Measurements from ENCODE around the gene SYT14.
"Not testable (repeated sequence)": the region's sequence is repeated elsewhere in the genome, so short reads cannot be mapped to it uniquely, and the experiment has no call there.

The SYT14 gene

GRCh38 chr1:209937996-209938959 lies at the start of gene SYT14:
TSS of gene SYT14 (plus strand) at chr1:209938217. CDS start at chr1:209938265, 48 bp downstream.
- DNase-seq: no peak

GRCh38 chr1:209888291-209889076 lies 49.5 kb upstream of the SYT14 start:
- not testable (repeated sequence) for DNase-seq

DNA sequence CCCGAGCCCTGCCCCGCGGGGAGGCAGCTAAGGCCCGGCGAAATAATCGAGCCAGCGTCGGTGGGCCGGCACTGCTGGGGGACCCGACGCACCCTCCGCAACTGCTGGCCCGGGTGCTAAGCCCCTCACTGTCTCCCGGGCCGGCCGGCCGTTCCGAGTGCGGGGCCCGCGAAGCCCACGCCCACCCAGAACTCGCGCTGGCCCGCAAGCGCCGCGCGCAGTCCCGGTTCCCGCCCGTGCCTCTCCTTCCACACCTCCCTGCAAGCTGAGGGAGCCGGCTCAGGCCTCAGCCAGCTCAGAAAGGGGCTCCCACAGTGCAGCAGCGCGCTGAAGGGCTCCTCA lies 49.0 kb upstream of the SYT14 start:
- DNase-seq: no peak

DNA sequence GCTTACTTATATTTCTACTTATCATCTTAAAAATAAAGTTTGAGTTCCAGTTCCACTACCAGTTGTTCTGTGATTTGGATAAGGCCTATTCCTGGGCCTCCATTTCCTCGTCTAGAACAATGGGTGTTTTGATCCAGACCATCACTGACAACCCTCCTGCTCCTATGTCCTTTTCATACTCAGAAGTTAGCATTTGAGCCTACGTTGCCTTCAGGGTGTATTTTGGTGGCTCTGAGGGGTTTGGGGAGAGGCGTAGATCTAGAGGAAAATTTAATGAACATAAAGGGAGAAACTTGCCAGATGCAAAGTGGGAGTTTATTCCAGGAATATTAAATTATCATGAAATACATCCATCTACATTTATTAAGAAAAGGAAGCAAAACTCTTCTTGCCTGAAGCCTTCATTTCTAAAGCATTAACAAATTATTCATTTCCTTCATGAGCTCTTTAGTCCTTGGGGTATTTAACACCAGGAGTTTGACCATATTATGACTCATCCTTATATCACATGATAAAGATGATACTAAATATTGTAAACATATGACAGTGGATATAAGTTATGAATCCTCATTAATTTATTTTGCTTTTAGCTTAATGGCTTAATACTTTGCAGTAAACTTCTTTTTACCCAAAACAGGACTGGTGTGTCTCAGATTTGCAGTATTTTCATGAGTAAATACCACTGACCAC lies 47.2 kb upstream of the SYT14 start:
- DNase-seq: no peak

GRCh38 chr1:209893751-209894150 lies 44.3 kb upstream of the SYT14 start:
- no peak for DNase-seq

- no peak for DNase-seq
Observed at GRCh38 chr1:209895709-209896108, 42.3 kb upstream of the SYT14 start.

DNA sequence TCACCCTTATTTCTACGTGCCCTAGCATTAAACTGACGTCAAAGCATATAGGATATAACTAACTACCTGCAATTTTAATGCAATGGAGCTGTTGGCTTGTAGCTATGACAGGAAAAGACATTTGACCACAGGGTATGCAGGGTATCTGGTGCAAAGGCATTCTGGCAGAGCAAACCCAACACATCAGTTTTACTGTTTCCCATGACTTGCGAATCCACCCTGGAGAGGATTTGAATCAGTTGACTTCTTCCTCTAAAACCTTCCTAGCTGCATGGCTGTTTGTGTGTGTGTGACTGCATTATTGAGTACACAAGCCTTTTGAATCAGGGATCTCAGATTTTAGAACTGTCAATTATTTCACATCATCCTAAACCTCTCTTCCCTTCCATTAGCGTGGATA lies 41.7 kb upstream of the SYT14 start:
- no peak for DNase-seq

DNA sequence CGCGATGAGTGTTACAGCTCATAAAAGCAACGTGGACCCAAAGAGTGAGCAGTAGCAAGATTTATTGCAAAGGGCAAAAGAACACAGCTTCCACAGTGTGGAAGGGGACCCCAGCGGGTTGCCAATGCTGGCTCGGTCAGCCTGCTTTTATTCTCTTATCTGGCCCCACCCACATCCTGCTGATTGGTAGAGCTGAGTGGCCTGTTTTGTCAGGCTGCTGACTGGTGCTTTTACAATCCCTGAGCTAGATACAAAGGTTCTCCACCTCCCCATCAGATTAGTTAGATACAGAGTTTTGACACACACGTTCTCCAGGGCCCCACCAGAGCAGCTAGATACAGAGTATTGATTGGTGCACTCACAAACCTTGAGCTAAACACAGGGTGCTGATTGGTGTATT lies 39.7 kb upstream of the SYT14 start:
- DNase-seq: not testable (repeated sequence)

DNA sequence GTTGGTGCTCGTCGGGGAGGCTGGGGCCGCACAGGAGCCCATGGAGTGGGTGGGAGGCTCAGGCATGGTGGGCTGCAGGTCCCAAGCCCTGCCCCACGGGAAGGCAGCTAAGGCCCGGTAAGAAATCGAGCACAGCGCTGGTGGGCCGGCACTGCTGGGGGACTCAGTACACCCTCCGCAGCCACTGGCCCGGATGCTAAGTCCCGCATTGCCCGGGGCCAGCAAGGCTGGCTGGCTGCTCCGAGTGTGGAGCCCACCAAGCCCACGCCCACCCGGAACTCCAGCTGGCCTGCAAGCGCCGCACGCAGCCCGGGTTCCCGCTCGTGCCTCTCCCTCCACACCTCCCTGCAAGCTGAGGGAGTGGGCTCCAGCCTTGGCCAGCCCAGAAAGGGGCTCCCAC lies 39.2 kb upstream of the SYT14 start:
- DNase-seq: not testable (repeated sequence)

GRCh38 chr1:209899948-209900347 lies 38.1 kb upstream of the SYT14 start:
- no peak for DNase-seq

GRCh38 chr1:209900734-209901133 lies 37.3 kb upstream of the SYT14 start:
- DNase-seq: no peak

- no peak for DNase-seq
Observed at GRCh38 chr1:209901211-209901610, 36.8 kb upstream of the SYT14 start.

GRCh38 chr1:209904774-209905173 lies 33.2 kb upstream of the SYT14 start:
- not testable (repeated sequence) for DNase-seq

DNA sequence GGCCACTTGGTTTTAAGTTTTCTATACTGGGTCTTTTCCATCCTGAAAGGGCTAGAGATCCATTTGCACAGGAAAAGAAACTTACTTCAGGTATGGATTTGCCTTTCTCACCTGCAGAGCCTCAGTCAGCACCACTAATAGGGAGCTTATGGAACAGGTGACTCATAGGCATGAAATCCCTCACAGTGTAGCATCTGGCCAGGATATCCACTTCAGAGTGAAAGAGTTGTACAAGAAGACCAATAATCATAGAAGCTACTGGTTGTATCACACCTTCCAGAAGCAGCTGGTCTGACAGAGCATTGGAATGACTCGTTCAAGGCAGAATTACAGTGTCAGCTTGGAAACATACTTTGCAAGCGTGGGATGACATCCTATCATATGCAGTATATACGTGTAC lies 26.3 kb upstream of the SYT14 start:
- DNase-seq: no peak

- no peak for DNase-seq
Observed at GRCh38 chr1:209912306-209912705, 25.7 kb upstream of the SYT14 start.

GRCh38 chr1:209919637-209920036 lies 18.4 kb upstream of the SYT14 start:
- DNase-seq: not testable (repeated sequence)

DNA sequence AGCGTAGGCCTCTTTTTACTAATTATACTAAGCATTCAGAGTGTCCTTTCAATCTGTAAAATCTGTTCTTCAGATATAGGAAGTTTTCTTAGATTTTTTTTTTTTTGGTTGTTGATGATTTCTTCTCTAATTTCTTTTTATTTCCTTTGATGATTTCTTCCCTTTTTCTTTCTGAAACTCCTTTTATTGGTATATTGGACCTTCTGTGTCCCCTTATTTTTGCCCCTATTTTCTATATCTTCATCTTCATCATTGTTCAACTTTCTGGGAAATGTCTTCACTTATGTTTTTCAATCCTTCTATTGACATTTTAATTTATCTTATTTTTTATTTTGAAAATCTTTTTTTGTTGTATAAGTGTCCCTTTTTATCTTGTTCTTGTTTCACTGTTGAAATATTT lies 17.2 kb upstream of the SYT14 start:
- no peak for DNase-seq

GRCh38 chr1:209924390-209924789 lies 13.6 kb upstream of the SYT14 start:
- DNase-seq: no peak

GRCh38 chr1:209926045-209926444 lies 12.0 kb upstream of the SYT14 start:
- DNase-seq: no peak

- no peak for DNase-seq
Observed at GRCh38 chr1:209927466-209927865, 10.6 kb upstream of the SYT14 start.

- no peak for DNase-seq
Observed at GRCh38 chr1:209929751-209930150, 8.3 kb upstream of the SYT14 start.

GRCh38 chr1:209931141-209931540 lies 6.9 kb upstream of the SYT14 start:
- no peak for DNase-seq

DNA sequence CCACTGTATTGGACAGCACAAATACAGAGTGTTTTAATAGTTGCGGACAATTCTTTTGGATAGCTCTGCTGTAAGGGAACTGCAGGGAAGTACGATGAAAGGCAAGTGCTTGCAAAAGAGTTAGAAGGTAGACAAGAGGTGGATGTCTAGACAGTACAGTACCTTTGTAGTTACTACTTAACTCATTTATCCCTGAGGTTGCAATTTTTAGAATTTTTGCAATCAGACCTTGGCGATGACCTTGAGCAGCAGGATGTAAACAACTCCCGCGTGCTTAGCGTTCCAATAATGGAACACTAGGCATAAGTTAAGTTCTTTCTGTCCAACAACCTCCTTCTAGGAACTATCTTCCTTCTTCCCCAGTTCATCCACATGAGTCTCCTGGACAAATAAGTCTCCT lies 1.9 kb upstream of the SYT14 start:
- DNase-seq: no peak
